Ishikawa (cell line): ENCODE data around the gene NAV2.

Source experiments
- CEBPB ChIP-seq: IDR thresholded peaks from 2 replicates; pipeline ENCODE4 v1.6.1; 2012
- CREB1 ChIP-seq: IDR thresholded peaks from 2 replicates; pipeline ENCODE4 v1.6.1; 2012; ENCODE audit warnings: low read depth
- EGR1 ChIP-seq: IDR thresholded peaks from 2 replicates; pipeline ENCODE4 v1.6.1; 2012
- EP300 ChIP-seq: IDR thresholded peaks from 2 replicates; pipeline ENCODE4 v1.6.1; 2012; ENCODE audit warnings: borderline replicate concordance
- FOXM1 ChIP-seq: IDR thresholded peaks from 2 replicates; pipeline ENCODE4 v1.6.1; 2012; ENCODE audit warnings: low read depth, borderline replicate concordance
- NFIC ChIP-seq: IDR thresholded peaks from 2 replicates; pipeline ENCODE4 v1.6.1; 2012
- RAD21 ChIP-seq: IDR thresholded peaks from 2 replicates; pipeline ENCODE4 v1.6.1; 2012; ENCODE audit warnings: low read depth
- TAF1 ChIP-seq: IDR thresholded peaks from 2 replicates; pipeline ENCODE4 v1.6.1; 2012; ENCODE audit warnings: low read depth, mild to moderate bottlenecking
- TCF12 ChIP-seq: IDR thresholded peaks from 2 replicates; pipeline ENCODE4 v1.6.1; 2012; ENCODE audit warnings: low read depth
- TEAD4 ChIP-seq: IDR thresholded peaks from 2 replicates; pipeline ENCODE4 v1.6.1; 2012
- YY1 ChIP-seq: IDR thresholded peaks from 2 replicates; pipeline ENCODE4 v1.6.1; 2012; ENCODE audit warnings: low read depth
- ZBTB7A ChIP-seq: IDR thresholded peaks from 2 replicates; pipeline ENCODE4 v1.6.1; 2012; ENCODE audit warnings: low read depth
- TF ChIP-seq, protein P1 (sequence below): IDR thresholded peaks from 2 replicates; pipeline ENCODE4 v1.6.1; 2012
- TF ChIP-seq, protein P2 (sequence below): IDR thresholded peaks from 2 replicates; pipeline ENCODE4 v1.6.1; 2012
- TF ChIP-seq, protein P3 (sequence below): IDR thresholded peaks from 2 replicates; pipeline ENCODE4 v1.6.1; 2012; ENCODE audit warnings: low read depth, mild to moderate bottlenecking

The NAV2 gene

DNA sequence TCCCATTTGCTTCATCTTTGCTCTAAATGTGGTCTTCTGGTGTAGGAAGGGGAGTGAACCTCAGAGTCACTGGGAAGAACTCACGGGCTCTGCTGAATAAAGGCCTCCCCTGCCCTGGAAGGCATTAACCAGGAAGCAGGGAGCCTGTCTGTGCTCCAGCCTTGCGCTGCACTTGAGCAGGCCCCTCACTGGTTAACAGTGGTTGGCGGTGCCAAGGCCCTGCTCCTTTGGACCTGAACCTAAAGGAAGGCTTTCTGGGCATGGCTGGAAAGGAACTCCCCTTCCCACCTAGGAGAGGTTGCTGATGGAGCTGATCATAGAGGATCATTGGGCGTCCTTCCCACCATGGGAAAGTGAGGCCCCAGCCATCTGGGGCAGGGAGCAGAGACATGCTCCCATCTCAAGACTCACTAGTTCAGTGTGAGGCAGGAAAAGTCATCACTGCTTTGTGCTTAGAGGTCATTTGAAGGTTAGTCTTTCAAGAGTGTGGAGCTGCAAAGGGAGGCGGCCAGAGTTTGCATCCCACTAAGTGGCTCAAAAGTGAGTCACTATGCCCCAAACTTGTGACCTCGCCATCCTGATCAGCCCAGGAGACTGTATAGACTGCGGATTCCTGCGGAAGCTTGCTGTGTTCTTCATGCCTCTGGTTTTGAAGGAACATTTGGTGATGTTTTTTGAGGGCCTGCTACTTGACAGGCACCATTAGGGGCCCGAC lies 397.3 kb downstream of the NAV2 start:
- TF ChIP-seq TEAD4 (no peak), TCF12 (no peak), CREB1 (no peak), CEBPB (no peak), NFIC (no peak), FOXM1 (no peak), ZBTB7A (no peak), TAF1 (no peak), EP300 (no peak), RAD21 (no peak), EGR1 (no peak)
- TF ChIP-seq, protein P1, sequence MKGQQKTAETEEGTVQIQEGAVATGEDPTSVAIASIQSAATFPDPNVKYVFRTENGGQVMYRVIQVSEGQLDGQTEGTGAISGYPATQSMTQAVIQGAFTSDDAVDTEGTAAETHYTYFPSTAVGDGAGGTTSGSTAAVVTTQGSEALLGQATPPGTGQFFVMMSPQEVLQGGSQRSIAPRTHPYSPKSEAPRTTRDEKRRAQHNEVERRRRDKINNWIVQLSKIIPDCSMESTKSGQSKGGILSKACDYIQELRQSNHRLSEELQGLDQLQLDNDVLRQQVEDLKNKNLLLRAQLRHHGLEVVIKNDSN: no peak
- TF ChIP-seq, protein P2, sequence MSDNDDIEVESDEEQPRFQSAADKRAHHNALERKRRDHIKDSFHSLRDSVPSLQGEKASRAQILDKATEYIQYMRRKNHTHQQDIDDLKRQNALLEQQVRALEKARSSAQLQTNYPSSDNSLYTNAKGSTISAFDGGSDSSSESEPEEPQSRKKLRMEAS: no peak

DNA sequence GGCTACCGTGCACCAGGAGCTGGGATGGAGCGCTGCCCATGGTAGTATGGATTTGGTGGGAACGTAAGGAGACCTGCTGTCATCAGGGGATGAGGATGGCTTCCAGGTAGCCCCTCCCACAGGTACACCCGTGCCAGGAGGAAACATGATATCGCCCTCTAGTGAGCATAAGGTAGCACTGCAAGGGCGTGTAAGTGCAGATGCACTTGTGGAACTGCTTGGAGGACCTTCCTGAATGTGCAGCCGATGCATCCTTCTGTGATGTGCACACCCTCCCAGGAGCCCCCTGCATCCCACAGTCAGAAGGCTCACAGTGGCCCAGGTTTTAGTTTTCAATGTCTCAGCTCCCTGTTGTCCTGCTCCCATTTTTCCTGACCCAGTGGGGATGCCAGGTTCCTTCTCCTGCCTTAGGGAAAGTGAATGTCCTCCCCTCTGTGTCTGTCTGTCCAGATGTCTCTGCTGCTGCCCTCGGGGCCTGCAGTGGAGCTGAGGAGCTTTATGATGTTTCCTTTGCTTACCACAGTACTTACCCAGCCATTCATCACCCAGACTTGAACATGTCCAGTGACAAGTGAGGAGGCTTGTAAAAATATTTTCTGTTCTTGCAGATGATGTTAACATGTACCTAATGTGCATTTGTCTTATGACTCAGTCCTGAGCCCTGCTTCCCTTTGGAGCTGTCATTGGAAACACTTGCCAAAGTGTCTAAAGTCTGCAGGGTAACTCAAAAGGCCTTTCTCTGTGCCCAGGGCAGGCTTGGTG lies 398.5 kb downstream of the NAV2 start:
- peak; percentile 87 for TF ChIP-seq RAD21
- TF ChIP-seq NFIC: peak; percentile 71
- TF ChIP-seq, protein P3, sequence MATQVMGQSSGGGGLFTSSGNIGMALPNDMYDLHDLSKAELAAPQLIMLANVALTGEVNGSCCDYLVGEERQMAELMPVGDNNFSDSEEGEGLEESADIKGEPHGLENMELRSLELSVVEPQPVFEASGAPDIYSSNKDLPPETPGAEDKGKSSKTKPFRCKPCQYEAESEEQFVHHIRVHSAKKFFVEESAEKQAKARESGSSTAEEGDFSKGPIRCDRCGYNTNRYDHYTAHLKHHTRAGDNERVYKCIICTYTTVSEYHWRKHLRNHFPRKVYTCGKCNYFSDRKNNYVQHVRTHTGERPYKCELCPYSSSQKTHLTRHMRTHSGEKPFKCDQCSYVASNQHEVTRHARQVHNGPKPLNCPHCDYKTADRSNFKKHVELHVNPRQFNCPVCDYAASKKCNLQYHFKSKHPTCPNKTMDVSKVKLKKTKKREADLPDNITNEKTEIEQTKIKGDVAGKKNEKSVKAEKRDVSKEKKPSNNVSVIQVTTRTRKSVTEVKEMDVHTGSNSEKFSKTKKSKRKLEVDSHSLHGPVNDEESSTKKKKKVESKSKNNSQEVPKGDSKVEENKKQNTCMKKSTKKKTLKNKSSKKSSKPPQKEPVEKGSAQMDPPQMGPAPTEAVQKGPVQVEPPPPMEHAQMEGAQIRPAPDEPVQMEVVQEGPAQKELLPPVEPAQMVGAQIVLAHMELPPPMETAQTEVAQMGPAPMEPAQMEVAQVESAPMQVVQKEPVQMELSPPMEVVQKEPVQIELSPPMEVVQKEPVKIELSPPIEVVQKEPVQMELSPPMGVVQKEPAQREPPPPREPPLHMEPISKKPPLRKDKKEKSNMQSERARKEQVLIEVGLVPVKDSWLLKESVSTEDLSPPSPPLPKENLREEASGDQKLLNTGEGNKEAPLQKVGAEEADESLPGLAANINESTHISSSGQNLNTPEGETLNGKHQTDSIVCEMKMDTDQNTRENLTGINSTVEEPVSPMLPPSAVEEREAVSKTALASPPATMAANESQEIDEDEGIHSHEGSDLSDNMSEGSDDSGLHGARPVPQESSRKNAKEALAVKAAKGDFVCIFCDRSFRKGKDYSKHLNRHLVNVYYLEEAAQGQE: no peak
- TF ChIP-seq TAF1: no peak
- TF ChIP-seq TCF12: no peak
- TF ChIP-seq, protein P2: 0 out of 2 replicates have a peak, but pooled peaks have one; percentile 46
- no peak for TF ChIP-seq FOXM1
- TF ChIP-seq, protein P1: no peak
- no peak for TF ChIP-seq ZBTB7A

DNA sequence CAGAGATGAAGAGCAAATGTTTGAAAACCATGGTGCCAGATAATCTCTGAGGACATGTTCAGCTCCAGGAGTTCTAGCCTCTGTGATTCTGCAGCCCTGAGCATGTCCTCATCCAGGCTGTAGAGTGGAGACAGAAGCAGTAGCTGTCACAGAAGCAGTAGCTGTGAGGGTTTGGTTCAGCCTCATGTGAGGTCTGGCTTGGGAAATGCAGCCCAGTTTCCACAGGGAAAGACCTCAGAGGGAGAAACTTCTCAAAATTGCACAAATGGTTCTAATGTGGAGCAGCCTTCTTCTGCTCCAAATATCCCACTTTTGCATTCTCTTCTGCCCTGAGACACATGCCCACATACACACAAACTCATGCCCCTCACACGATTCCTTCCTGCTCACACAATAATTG lies 399.2 kb downstream of the NAV2 start:
- no peak for TF ChIP-seq CEBPB
- no peak for TF ChIP-seq TCF12
- TF ChIP-seq, protein P1: no peak

DNA sequence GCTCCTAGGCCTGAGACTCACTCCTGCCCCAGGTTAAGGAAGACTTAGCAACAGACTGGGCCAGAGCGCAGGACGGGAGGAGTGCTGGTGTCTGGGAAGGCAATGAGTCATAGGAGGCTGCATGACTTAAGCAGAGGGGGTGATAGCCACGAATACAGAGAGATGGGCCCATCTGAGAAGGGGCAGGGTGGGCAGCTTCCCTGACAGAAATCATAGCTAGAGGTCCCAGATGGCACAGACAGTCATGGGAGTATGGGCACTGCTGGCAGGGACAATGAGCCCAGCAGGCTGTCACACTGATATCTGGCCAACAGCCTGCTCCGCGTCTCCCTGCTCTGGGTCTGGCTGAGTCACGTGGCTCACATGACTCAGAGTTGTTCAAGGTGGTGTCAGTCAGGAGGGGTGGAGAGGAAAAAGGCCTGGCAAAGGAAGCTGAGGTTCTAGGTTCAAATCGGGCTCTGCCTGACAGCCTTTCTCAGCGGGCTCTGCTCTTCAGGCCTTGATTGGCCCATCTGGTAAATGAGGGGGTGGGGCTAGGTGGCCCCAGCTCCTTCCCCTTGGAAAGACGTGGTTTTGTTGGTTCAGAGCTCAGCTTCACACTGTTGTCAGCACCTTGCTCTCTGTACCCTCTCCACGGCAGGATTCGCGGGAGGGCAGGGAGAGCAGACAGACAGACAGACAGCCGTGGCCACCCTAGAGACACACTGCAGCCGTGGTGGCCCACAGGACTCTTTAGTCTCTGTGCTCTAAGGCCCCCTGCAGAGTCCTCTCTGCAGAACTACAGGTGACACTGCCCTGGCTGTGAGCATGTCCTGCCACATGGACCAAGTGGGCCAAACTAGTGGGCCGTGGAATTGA lies 399.9 kb downstream of the NAV2 start:
- TF ChIP-seq TEAD4 (no peak), TCF12 (peak; percentile 35), NFIC (peak; percentile 70), EP300 (peak; percentile 50; the same call in 1 of the 2 replicates), ZBTB7A (no peak)
- TF ChIP-seq, protein P1: peak; percentile 93
- TF ChIP-seq, protein P2: peak; percentile 30; the same call in 1 of the 2 replicates

DNA sequence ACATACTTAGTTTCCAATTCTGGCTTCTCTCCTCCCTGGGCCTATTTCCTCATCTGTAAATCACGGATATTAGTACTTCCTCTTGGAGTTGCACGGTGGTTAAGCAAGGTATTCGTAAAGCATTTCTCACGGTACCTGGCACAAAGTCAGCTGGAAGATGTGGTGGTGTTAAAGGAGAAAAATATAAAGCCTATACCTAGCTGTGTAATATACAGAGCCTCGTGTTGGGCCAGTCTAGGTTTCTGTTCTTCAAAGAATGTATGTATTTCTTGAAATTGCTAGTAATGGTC lies 400.5 kb downstream of the NAV2 start:
- TF ChIP-seq TCF12 (no peak; the same call in 1 of the 2 replicates), EP300 (peak; percentile 70; the same call in 1 of the 2 replicates), TAF1 (no peak), CEBPB (peak; percentile 33; the same call in 1 of the 2 replicates), TEAD4 (peak; percentile 68), ZBTB7A (no peak), NFIC (peak; percentile 58; the same call in 1 of the 2 replicates)
- TF ChIP-seq, protein P2: 0 out of 2 replicates have a peak, but pooled peaks have one; percentile 11

DNA sequence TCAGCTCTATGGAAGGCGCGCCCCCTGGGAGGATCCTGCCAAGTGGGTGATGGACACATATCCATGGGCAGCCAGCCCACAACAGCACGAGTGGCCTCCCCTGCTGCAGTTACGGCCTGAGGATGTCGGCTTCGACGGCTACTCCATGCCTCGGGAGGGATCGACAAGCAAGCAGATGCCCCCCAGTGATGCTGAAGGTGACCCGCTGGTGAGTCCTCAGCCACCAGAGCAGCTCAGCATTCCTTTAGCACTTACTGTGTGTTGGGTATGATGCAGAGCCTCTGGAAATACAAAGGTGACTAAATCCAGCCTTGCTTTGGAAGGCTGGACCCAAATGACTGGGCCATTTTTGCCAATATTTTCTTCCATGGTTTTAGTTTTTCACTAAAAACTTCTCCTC lies 402.0 kb downstream of the NAV2 start:
- TF ChIP-seq EP300 (no peak), TEAD4 (no peak), ZBTB7A (no peak), RAD21 (no peak), FOXM1 (no peak), YY1 (no peak), TCF12 (no peak), CEBPB (no peak), EGR1 (no peak), TAF1 (no peak), NFIC (no peak), CREB1 (no peak)
- TF ChIP-seq, protein P3: no peak
- TF ChIP-seq, protein P1: no peak
- TF ChIP-seq, protein P2: no peak
